Activated gamma-delta T cell (primary cell): ENCODE data around the gene SLC12A7.

Source experiments
- DNase-seq: peaks from one replicate; lab custom pipeline; 2025; lab: John Stamatoyannopoulos, UW

SLC12A7 gene

DNA sequence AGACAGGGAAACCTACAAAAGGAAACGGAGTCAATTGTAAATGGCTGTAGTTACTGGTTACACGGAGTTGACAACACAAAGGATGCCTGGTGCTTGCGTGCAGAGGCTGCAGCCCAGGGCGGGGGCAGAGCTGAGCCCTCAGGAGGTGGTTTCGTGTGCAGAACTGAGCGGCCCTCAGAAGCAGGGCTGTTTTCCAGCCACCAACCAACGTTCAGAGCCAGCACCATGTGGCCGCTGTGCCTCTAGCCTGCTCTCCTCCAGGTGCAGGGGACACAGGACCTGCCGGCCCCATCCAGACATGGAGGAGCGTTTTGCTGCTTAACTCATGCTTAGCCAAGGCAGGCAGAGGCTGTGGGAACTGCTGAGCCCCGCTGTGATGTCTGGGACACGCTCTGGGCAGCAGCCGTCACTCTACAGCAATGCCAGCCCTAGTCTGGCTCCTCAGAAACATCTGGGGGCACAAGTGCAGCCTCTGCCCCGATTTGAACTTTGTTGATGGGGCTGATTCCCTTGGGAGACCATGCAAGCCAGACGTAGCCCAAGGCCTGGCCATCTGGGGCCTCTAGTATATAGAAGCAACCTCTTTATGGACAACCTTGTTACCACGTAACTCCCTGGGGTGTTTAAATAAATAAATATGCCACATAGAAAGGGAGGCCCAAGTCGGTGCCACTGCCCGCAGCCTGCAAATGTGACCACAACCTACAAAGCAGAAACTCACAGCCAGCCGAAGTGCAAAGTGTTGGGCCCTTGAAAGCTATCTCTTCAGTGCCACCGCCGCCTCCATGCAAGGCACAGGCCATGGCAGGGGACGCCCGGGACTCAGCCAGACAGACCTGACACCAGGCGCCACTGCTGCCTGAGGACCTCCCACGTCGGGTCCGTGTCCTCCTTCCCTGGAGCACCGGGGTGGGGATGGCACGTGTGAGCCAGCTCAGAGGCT is 61.2 kb downstream of the SLC12A7 start:
- DNase-seq, result no peak

DNA sequence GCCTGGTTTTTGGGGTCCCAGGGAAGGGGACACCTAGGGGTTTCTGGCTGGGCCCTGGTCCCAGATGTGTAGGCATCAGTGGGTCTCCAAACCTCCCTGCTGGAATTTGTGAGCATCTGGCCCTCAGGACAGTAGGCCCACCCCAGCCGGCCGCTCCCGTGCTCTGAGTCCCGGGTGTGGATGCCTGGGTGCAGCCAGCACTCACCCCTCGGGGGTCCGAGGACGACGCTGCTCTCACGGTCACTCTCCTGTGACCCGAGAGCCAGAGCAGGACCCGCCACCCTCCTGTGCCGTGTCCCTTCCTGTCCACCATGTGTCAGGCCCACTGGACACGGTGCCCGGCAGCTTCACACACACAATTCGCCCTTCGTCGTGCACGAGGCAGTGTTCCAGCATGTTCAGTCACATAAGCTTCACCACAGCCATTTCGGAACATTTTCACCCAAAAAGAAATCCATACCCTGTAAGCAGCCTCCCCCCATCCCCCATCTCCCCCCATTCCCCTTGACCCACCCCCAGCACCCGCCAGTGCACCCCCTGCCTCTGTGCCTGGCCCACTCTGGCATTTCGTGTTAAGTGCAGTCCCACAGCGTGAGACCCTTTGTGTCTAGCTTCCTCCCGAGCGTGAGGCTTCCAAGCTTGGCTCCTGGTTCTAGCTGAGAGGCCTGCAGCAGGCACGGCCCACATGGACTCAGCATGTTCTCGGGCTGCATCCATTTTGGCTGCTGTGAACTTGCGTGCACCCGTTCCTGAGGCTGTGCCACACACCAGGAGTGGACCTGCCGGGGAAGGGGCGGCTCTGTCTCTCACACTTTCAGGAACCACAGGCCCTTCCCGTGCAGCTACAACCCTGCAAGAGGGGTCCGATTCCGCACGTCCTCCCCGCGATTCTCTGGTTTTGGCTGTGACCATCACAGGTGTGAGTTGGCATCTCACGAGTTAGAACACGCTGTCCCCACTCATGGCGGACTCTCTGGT is 62.7 kb downstream of the SLC12A7 start:
- DNase-seq, result no peak

DNA sequence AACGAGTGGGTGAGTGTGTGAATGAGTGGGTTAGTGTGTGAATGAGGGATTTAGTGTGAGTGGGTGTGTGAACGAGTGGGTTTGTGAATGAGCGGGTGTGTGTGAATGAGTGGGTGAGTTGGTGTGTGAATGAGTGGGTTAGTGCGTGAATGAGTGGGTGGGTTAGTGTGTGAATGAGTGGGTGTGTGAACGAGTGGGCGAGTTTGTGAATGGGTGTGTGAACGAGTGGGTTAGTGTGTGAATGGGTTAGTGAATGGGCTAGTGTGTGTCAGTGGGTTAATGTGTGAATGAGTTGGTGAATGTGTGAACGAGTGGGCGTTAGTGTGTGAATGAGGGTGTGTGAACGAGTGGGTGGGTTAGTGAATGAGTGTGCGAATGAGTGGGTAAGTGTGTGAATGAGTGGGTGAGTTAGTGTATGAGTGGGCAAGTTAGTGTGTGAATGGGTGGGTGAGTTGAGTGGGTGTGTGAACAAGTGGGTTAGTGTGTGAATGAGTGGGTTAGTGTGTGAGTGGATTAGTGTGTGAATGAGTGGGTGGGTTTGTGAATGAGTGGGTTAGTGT is 63.6 kb downstream of the SLC12A7 start:
- no peak for DNase-seq

DNA sequence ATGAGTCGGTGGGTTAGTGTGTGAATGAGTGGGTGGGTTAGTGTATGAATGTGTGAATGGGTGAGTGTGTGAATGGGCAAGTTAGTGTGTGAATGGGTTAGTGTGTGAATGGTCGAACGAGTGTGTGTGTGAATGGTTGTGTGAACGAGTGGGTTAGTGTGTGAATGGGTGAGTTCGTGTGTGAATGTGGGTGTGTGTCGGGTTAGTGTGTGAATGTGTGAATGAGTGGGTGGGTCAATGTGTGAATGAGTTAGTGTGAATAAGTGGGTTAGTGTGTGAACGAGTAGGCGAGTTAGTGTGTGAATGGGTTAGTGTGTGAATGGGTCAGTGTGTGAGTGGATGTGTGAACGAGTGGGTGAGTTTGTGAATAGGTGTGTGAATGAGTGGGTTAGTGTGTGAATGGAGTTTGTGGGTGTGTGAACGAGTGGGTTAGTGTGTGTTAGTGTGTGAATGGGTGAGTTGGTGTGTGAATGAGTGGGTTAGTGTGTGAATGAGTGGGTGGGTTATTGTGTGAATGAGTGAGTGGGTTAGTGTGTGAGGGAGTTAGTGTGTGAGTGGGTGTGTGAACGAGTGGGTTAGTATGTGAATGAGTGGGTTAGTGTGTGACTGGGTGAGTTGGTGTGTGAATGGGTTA is 64.4 kb downstream of the SLC12A7 start:
- no peak for DNase-seq

DNA sequence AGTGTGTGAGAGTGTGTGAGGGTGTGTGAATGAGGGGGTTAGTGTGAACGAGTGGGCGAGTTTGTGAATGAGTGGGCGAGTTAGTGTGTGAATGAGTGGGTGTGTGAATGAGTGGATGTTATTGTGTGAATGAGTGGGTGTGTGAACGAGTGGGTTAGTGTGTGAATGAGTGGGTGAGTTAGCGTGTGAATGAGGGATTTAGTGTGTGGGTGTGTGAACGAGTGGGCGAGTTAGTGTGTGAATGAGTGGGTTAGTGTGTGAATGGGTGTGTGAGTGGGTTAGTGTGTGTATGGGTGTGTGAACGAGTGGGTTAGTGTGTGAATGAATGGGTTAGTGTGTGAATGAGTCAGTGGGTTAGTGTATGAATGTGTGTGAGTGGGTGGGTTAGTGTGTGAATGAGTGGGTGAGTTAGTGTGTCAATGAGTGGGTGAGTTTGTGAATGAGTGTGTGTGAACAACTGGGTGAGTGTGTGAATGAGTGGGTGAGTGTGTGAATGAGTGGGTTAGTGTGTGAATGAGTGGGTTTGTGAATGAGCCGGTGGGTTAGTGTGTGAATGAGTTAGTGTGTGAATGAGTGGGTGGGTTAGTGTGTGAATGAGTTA is 65.8 kb downstream of the SLC12A7 start:
- DNase-seq, result no peak

DNA sequence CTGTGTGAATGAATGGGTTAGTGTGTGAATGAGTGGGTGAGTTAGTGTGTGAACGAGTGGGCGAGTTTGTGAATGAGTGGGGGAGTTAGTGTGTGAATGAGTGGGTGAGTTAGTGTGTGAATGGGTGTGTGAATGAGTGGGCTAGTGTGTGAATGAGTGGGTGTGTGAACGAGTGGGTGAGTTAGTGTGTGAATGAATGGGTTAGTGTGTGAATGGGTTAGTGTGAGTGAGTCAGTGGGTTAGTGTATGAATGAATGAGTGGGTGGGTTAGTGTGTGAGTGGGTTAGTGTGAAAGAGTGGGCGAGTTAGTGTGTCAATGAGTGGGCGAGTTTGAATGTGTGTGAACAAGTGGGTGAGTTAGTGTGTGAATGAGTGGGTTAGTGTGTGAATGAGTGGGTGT is 67.7 kb downstream of the SLC12A7 start:
- no peak for DNase-seq

DNA sequence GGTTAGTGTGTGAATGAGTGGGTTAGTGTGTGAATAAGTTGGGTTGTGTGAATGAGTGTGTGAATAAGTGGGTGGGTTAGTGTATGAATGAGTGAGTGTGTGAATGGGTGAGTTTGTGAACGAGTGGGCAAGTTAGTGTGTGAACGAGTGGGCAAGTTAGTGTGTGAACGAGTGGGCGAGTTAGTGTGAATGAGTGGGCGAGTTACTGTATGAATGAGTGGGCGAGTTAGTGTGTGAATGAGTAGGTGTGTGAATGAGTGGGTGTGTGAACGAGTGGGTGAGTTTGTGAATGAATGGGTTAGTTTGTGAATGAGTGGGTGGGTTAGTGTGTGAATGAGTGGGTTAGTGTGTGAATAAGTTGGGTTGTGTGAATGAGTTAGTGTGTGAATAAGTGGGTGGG is 68.5 kb downstream of the SLC12A7 start:
- no peak for DNase-seq

DNA sequence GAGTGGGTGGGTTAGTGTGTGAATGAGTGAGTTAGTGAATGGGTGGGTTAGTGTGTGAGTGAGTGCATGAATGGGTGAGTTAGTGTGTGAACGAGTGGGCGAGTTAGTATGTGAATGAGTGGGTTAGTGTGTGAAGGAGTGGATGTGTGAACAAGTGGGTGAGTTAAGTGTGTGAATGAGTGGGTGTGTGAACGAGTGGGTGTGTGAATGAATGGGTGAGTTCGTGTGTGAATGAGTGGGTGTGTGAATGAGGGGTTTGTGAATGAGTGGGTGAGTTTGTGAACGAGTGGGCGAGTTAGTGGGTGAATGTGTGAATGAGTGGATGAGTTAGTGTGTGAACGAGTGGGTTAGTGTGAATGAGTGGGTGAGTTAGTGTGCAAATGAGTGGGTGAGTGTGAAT is 69.2 kb downstream of the SLC12A7 start:
- DNase-seq, result no peak

DNA sequence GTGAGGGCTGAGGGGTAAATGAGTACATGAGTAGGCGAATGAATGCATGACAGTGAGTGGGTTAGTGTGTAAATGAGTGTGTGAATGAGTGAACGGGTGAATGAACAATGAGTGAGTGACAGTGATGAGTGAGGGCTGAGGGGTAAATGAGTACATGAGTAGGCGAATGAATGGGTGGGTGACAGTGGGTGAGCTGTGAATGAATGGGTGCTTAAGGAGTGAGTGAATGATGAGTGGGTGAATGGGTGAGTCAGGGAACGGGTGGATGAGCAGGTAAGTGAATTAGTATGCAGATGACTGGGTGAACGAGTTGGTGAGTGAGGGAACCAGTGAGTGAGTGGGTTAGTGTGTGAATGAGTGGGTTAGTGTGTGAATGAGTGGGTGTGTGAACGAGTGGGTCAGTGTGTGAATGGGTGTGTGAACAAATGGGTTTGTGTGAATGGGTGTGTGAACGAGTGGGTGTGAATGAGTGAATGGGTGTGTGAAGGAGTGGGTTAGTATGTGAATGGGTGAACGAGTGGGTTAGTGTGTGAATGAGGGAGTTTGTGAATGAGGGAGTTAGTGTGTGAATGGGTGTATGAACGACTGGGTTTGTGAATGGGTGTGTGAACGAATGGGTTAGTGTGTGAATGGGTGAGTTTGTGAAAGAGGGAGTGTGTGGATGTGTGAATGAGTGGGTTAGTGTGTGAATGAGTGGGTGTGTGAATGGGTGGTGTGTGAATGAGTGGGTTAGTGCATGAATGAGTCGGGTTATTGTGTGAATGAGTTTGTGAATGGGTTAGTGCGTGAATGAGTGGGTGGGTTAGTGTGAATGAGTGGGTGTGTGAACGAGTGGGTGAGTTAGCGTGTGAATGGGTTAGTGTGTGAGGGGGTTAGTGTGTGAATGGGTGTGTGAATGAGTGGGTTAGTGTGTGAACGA is 70.4 kb downstream of the SLC12A7 start:
- DNase-seq, result no peak

DNA sequence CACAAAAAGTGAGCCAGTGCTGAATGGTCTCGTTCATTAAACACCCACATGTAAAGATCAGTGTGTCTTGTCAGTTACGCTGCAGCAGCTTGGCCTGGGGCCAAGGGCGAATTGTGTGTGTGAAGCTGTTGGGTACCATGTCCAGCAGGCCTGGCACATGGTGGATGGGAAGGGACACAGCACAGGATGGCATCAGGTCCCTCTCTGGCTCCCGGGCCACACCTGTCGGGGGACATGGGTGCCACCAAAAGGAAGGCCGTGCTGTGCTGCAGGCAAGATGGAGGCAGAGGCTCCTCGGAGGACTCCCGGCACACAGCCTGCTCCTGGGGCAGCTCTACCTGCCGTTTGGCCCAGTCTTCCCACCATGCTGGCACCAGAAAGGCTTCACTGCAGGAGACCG is 71.3 kb downstream of the SLC12A7 start:
- DNase-seq, result no peak

DNA sequence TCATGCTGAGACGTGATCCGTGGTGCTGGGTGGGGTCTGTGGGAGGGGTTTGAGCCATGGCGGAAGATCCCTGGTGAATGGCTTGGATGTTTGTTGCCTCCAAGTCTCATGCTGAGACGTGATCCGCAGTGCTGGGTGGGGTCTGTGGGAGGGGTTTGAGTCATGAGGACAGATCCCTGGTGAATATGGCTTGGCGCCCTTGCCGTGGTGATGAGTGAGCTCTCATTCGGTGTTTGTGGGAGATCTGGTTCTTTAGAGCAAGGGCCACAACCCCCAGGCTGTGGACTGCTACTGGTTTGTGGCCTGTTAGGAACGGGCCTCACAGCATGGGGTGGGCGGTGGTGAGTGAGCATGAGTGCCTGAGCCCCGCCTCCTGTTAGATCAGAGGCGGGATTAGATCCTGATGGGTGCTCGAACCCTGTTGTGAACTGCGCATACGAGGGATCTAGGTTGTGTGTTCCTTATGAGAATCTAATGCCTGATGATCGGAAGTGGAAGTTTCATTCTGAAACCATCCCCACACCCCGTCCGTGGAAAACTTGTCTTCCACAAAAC is 72.1 kb downstream of the SLC12A7 start:
- no peak for DNase-seq

DNA sequence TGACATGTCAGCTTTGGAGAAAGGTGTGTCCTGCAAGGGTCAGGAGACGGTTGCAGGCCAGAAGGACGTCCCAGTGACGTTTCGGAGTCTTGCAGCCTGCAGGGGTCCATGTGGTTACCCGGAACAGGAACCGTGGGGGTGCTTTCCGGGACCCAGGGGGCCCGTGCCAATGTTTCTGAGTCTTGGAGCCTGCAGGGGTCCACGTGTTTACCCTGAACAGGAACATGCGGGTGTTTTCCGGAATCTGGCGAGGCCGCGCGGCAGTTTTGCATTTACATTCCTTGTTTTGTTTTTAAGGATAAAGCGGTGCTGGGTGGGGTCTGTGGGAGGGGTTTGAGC is 72.7 kb downstream of the SLC12A7 start:
- no peak for DNase-seq

DNA sequence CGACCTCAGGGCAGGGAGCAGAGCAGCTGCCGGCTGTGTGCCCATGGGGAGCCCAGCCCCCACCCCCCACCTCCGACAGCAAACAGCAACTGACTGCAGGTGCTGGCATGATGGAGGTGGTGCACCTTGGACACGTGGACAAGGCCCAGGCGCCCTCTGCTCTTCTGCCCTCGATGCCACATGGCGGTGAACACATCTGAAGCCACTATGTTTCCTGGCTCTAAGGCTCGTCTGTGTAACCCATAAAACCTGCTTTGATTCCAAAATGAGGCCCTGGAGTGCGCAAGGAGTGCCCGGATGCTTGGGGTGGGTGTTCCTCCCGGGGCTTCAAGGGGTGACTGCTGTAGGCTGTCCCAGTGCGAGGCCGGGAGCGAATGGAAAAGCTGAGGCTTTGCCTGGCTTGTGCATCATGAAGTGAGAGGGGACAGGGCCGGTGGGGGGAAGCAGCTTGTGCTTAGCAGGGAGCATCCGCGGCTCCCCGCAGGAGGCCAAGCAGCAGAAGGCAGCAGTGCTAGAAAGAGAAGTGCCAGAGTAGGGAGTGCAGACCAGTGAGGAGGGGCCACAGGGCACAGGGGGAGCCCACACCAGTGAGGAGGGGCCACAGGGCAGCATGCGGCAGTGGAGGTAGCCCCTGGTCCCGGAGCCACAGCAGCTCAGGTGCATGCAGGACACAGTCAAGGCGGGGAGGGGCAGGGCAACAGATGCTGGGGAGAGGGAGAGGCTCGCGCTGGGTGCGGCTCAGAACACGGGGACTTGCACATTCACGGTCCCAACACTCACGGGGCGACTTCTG is 73.2 kb downstream of the SLC12A7 start:
- DNase-seq, result no peak

DNA sequence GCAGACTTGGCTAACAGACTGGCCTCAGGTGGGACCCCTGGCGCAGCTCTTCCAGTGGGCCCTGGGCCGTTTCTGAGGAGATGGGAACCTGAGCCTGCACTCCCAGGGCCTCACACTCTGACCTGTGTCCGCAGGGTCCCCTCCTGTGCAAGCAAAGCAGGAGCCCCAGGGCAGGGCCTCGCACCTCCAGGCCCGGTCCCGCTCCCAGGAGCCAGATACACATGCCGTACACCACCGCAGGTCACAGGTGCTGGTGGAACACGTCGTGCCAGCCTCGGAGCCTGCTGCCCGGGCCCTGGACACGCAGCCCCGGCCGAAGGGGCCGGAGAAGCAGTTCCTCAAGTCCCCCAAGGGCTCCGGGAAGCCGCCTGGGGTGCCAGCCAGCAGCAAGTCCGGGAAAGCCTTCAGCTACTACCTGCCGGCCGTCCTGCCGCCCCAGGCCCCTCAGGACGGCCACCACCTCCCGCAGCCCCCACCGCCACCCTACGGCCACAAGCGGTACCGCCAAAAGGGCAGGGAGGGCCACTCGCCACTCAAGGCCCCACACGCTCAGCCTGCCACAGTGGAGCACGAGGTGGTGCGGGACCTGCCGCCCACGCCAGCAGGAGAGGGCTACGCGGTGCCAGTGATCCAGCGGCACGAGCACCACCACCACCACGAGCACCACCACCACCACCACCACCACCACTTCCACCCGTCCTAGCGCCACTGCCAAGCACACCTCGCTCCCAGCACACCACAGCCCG is 74.0 kb downstream of the SLC12A7 start:
- no peak for DNase-seq

DNA sequence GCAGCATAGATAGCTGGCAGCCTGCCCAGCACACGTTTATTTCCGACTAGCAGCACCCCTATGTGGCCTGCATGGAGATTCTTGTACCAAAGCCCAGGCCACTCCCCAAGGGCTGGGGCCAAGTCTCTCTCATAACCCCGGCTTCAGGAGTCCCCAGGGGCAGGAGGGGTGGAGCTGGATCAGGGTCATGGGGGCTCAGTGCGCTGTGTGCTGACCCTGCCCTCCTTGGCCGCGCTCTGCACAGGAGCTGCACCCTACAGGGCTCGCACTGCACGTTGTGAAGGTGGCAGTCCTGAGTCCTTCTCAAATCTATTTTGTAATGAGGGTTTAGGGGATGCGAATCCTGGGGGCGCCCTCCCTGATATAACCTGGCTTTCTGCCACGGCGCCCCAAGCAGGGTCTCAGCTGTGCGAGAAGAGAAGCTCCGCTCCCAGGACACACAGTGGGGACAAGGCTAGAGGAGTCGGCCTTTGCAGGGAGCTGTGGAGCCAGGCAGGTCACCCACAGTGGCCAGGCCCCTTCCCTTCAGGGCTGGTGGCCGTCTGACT is 74.7 kb downstream of the SLC12A7 start:
- no peak for DNase-seq

DNA sequence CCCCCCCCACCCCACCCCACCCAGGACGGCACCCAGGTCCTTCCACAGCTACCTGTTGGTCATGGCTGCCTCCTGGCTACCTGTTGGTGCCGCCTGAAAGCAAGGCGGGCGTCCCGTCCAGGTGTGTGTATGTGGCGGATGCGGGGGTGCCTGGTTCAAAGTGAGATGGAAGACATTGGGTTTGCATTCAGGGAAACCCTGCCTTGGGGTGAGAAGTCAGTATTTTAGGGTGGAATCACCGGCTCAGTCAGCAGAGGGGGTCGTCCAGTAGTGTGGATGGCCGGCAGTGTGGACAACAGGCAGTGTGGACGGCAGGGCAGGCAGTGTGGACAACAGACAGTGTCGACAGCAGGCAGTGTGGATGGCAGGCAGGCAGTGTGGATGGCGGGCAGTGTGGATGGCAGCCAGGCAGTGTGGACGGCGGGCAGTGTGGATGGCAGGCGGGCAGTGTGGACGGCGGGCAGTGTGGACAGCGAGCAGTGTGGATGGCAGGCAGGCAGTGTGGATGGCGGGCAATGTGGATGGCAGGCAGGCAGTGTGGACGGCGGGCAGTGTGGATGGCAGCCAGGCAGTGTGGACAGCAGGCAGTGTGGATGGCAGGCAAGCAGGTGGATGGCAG is 75.2 kb downstream of the SLC12A7 start:
- DNase-seq, result no peak

DNA sequence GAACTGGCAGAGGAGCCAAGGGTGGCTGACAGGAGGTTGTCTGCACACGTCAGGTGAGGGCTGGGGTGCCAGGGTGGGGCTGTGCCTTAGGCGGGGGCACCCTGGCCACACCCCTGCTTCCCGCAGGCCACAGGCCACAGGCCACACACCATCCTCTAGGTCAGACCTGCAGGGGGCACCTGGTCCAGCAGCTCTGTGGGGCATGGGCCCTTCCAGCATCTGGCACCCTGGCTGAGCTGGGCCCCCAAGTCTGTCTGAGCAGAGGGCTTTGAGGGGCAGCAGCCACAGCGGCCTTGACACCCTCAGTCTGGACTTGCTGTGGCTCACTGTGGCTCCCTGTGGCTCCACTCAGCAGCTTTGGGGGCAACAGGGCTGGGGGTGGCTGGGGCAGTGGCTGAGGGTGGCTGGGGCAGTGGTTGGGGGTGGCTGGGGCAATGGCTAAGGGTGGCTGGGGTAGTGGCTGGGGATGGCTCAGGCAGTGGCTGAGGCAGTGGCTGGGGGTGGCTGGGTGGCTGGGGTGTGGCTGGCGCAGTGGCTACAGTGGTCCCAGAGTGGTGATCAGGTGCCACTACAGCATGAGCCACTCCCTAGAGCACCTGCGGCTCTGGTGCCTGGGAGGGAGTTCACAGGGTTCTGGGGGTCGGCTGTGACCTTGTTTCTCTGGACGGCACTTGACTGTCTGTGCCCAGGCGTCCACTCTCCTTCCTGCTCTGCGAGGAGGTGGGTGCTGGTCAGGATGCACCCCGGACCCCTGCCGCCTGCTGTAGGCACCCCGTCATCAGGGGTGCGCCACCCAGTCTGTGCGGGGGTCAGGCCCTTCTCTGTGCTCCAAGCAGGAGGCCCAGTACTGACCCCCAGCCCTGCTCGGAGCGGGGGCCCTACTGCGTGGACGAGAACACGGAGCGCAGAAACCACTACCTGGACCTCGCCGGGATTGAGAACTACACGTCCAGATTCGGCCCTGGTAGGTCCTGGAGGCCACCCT is 76.2 kb downstream of the SLC12A7 start:
- DNase-seq, result no peak
